NK-92 (cell line): Measurements from ENCODE around the gene ANXA8.
"Not testable (repeated sequence)": the region's sequence is repeated elsewhere in the genome, so short reads cannot be mapped to it uniquely, and the experiment has no call there.

Source experiments
- DNase-seq: peaks from one replicate; lab custom pipeline; 2025; ENCODE audit not compliant: unreplicated experiment; lab: John Stamatoyannopoulos, UW

Gene ANXA8

GRCh38 chr10:47465216-47465917 lies 18.5 kb downstream of the ANXA8 start:
- not testable (repeated sequence) for DNase-seq

- DNase-seq: not testable (repeated sequence)
Observed at GRCh38 chr10:47462577-47463358, 21.1 kb downstream of the ANXA8 start.

GRCh38 chr10:47461261-47461687 lies 22.6 kb downstream of the ANXA8 start:
- DNase-seq: not testable (repeated sequence)

GRCh38 chr10:47458466-47459154 lies 25.3 kb downstream of the ANXA8 start:
- no peak for DNase-seq

GRCh38 chr10:47457826-47458225 lies 26.1 kb downstream of the ANXA8 start:
- DNase-seq: no peak

- DNase-seq: no peak
Observed at GRCh38 chr10:47457528-47457820, 26.4 kb downstream of the ANXA8 start.

GRCh38 chr10:47456794-47457527 lies 27.0 kb downstream of the ANXA8 start:
- no peak for DNase-seq

- no peak for DNase-seq
Observed at GRCh38 chr10:47456079-47456785, 27.7 kb downstream of the ANXA8 start.

- not testable (repeated sequence) for DNase-seq
Observed at GRCh38 chr10:47455350-47456078, 28.4 kb downstream of the ANXA8 start.

GRCh38 chr10:47454780-47455058 lies 29.2 kb downstream of the ANXA8 start:
- no peak for DNase-seq

- no peak for DNase-seq
Observed at GRCh38 chr10:47454008-47454779, 29.7 kb downstream of the ANXA8 start.

- no peak for DNase-seq
Observed at GRCh38 chr10:47453141-47454007, 30.5 kb downstream of the ANXA8 start.

- no peak for DNase-seq
Observed at GRCh38 chr10:47452495-47453140, 31.3 kb downstream of the ANXA8 start.

GRCh38 chr10:47451998-47452494 lies 31.9 kb downstream of the ANXA8 start:
- no peak for DNase-seq

- no peak for DNase-seq
Observed at GRCh38 chr10:47451273-47451997, 32.5 kb downstream of the ANXA8 start.

- DNase-seq: no peak
Observed at GRCh38 chr10:47450442-47450841, 33.5 kb downstream of the ANXA8 start.

GRCh38 chr10:47449979-47450378 lies 33.9 kb downstream of the ANXA8 start:
- DNase-seq: no peak
